Upper lobe of right lung (tissue), 1 donor: ENCODE measurements around the gene PRM1. TPM values are rescaled to one million over a fixed set of nuclear protein-coding genes. Genes with fewer than 3 reads are reported as not detected.

ENCODE experiments used
- ATAC-seq: fragments of 200-7000 bp; cut with Tn5 transposase; one replicate; pipeline ENCODE4 v1.9.1; 2020; ENCODE audit warnings: mild to moderate bottlenecking, moderate library complexity
- DNase-seq: peaks from one replicate; pipeline ENCODE4 v3.0.0-alpha.2; 2020
- H3K27ac ChIP-seq: fragments of 200-600 bp; one replicate; pipeline ENCODE4 v1.8.0; 2022
- H3K27me3 ChIP-seq: fragments of 200-600 bp; one replicate; pipeline ENCODE4 v1.8.0; 2022; ENCODE audit warnings: mild to moderate bottlenecking
- H3K36me3 ChIP-seq: fragments of 200-600 bp; one replicate; pipeline ENCODE4 v1.8.0; 2022
- H3K4me1 ChIP-seq: fragments of 200-600 bp; one replicate; pipeline ENCODE4 v1.8.0; 2022
- H3K4me3 ChIP-seq: fragments of 200-600 bp; one replicate; pipeline ENCODE4 v1.8.0; 2022; ENCODE audit warnings: mild to moderate bottlenecking
- H3K9me3 ChIP-seq: fragments of 200-600 bp; one replicate; pipeline ENCODE4 v1.8.0; 2022
- CTCF ChIP-seq: fragments of 200-600 bp; IDR thresholded peaks from one replicate; pipeline ENCODE4 v1.8.0; 2022; ENCODE audit warnings: antibody characterized with exemption
- intact Hi-C: fragments of 100-400 bp; cut with DNase I; formaldehyde crosslinking; loops from one replicate; pipeline ENCODE4 v1.11.0; 2022
- total RNA-seq: library from RNA; stranded (reverse); fragmentation: NEBNext Ultra II Directional; extraction: Animal tissue kit (Norgen Biotek cat#: 25700); gene quantifications from one replicate; pipeline ENCODE4 v1.2.1, GENCODE V29; 2021
- donor health status: DM: no; HTN: yes; CAD: no; lungs with severe emphysema.

PRM1 gene
- total RNA-seq, 1 donor from 2014 or later = not detected

- ATAC-seq (no peak), DNase-seq (no peak)
- intact Hi-C loops = no loop called here
- Histone ChIP-seq H3K36me3 (no peaks in the 10 kb centered on the region), H3K27me3 (no peaks in the 10 kb centered on the region), H3K9me3 (no peaks in the 10 kb centered on the region), H3K27ac (no peak overlapping the region), H3K4me3 (no peak overlapping the region), H3K4me1 (peaks cover 24% of the 10 kb centered on the region)
- no peak for TF ChIP-seq CTCF
These were observed 46.4 kb upstream of the PRM1 start for GRCh38 chr16:11327277-11328171.

- Histone ChIP-seq H3K9me3 (no peaks in the 10 kb centered on the region), H3K4me3 (no peak overlapping the region), H3K36me3 (no peaks in the 10 kb centered on the region), H3K4me1 (peaks cover 24% of the 10 kb centered on the region), H3K27me3 (no peaks in the 10 kb centered on the region), H3K27ac (no peak overlapping the region)
- TF ChIP-seq CTCF = no peak
- ATAC-seq (no peak), DNase-seq (no peak)
- intact Hi-C loops = no loop called here
These were observed 45.7 kb upstream of the PRM1 start for GRCh38 chr16:11326737-11327276.

- H3K27me3 ChIP-seq = no peaks in the 10 kb centered on the region
- no peak for DNase-seq
- H3K27ac ChIP-seq = no peak overlapping the region
- ATAC-seq = peak; percentile 45
- peaks cover 24% of the 10 kb centered on the region for H3K4me1 ChIP-seq
- H3K36me3 ChIP-seq = no peaks in the 10 kb centered on the region
- intact Hi-C loops = no loop called here
- H3K4me3 ChIP-seq = no peak overlapping the region
- no peak for TF ChIP-seq CTCF
- H3K9me3 ChIP-seq = no peaks in the 10 kb centered on the region
These were observed 45.1 kb upstream of the PRM1 start for GRCh38 chr16:11326084-11326736.

- no peak for TF ChIP-seq CTCF
- Histone ChIP-seq H3K36me3 (no peaks in the 10 kb centered on the region), H3K4me3 (no peak overlapping the region), H3K9me3 (no peaks in the 10 kb centered on the region), H3K4me1 (peaks cover 24% of the 10 kb centered on the region), H3K27me3 (no peaks in the 10 kb centered on the region), H3K27ac (no peak overlapping the region)
- intact Hi-C loops = no loop called here
- ATAC-seq (peak; percentile 24), DNase-seq (no peak)
These were observed 44.4 kb upstream of the PRM1 start for GRCh38 chr16:11325404-11326083.

GRCh38 chr16:11323551-11324336, 42.6 kb upstream of the PRM1 start:
- no peak for ATAC-seq
- no peak overlapping the region for H3K4me3 ChIP-seq
- TF ChIP-seq CTCF = no peak
- no peaks in the 10 kb centered on the region for H3K36me3 ChIP-seq
- no peak overlapping the region for H3K27ac ChIP-seq
- no peaks in the 10 kb centered on the region for H3K27me3 ChIP-seq
- H3K4me1 ChIP-seq = peaks cover 16% of the 10 kb centered on the region
- H3K9me3 ChIP-seq = no peaks in the 10 kb centered on the region
- DNase-seq = no peak
- intact Hi-C loops = no loop called here
